NCI-H2196 treated with DMSO at 0.1 percent for 48 hours (cell line): ENCODE measurements around the gene AKAP17A.
"Not testable (repeated sequence)": the region's sequence is repeated elsewhere in the genome, so short reads cannot be mapped to it uniquely, and the experiment has no call there.

ENCODE experiments used
- DNase-seq: peaks from one replicate; lab custom pipeline; 2025; ENCODE audit not compliant: unreplicated experiment; lab: John Stamatoyannopoulos, UW

The AKAP17A gene, protein sequence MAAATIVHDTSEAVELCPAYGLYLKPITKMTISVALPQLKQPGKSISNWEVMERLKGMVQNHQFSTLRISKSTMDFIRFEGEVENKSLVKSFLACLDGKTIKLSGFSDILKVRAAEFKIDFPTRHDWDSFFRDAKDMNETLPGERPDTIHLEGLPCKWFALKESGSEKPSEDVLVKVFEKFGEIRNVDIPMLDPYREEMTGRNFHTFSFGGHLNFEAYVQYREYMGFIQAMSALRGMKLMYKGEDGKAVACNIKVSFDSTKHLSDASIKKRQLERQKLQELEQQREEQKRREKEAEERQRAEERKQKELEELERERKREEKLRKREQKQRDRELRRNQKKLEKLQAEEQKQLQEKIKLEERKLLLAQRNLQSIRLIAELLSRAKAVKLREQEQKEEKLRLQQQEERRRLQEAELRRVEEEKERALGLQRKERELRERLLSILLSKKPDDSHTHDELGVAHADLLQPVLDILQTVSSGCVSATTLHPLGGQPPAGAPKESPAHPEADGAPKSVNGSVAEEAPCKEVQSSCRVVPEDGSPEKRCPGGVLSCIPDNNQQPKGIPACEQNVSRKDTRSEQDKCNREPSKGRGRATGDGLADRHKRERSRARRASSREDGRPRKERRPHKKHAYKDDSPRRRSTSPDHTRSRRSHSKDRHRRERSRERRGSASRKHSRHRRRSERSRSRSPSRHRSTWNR

DNA sequence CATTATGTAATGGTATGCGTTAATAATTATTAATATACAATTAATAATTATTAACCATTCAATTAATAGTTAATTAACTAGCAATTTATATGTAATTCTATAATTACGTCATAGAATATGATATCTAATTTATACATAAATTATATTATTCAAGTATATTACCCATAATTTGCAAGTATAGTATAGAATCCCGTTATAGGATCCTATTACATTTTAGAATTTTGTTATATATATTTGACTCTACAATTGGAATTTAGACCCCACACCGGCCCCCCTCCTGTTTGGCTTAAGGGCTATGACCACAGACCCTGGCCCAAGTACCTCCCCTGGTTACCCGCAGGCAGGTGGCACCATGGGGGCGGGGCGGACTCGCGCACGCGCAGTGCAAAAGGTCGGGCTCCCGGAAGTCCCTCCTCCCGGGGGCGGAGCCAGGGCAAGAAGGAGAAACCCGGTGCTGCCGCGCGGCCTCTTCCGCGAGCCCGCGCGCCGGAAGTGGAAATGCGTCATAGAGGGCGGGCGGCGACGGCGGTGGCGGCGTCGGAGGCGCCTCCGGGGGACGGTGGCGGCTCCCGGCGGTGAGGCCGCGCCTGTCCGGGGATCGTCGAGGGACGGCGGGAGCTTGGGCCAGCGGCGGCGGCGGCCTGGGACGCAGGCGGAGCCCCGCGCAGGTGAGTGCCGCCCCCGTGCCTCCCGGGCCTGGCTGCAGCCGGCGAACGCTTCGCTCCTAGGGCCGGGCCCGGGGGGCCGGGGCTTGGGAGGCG lies at the start of gene AKAP17A:
TSS of gene AKAP17A (plus strand) at position 503 of the 761 bp plus-strand sequence. CDS start 1,859 bp downstream, outside the sequence.
- DNase-seq, result peak; percentile 96

DNA sequence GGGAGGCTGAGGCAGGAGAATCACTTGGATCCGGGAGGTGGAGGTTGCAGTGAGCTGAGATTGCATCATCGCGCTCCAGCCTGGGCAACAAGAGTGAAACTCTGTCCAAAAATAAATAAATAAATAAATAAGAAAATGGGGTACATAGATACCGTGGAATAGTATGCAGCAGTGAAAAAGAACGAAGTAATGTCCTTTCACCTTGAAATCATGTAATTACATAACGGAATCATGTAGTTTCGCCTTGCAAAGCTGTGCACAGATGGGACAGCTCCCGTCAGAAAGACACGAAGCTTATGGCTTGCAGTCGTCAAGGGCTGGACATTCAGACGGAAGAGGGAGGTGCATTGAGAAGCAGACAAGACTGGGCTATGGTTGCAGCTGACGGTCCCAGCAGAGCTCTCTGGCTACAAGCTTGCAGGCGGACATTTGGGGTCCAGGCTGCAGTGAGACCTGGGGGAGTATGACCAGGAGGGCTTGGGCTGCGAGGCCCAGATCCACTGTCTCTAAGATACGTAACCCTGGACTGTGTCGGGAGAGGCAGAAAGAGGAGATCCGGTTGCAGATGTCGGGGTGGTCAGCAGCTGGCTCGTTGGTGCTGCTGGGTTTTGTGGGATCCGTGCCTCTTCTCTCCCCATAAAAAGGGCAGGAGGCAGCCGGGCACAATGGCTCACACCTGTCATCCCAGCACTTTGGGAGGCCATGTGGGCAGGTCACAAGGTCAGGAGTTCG lies 48.2 kb upstream of the AKAP17A start:
- no peak for DNase-seq

DNA sequence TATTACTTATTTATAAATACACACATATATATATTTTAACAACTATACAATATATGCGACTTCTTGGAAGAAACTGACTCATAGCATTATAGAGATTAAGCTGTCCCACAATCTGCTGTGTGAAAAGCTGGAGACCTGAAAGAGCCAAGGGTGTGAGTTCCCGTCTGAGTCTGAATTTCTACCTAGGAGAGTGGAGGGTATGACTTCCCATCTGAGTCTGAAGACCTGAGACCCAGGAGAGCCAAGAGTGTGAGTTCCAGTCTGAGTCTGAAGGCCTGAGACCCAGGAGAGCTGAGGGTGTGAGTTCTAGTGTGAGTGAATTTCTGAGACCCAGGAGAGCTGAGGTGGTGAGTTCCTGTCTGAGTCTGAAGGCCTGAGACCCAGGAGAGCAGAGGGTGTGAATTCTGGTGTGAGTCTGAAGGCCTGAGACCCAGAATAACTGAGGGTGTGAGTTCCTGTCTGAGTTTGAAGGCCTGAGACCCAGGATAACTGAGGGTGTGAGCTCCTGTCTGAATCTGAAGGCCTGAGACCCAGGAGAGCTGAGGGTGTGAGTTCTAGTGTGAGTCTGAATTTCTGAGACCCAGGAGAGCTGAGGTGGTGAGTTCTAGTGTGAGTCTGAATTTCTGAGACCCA lies 45.5 kb upstream of the AKAP17A start:
- no peak for DNase-seq

DNA sequence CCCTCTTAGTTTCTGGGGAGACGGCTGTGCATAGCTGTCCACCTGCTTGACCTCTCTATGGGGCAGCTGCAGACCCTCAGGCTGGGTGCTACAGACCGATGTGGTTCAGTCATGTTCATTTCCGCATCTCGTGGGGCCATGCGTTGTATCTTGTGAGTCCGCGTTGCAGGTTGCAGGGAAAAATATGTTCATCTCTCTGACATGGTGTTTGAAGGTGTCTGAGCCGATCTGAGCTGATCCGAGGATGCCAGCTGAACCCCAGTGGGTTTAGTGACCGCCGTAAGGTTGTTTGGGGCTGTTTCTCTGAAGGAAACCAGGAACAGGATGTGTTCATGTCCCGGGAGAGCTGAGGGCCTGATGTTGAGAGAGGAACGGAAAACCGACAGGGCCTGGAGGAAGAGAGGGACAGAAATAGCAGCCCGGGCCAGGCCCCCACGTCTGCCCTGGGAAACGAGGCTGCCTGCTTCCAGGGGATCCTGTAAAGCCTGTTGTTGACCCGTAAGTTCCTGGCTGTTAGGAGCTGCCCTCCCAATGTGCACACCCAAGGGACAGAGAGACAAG lies 44.6 kb upstream of the AKAP17A start:
- DNase-seq, result no peak

DNA sequence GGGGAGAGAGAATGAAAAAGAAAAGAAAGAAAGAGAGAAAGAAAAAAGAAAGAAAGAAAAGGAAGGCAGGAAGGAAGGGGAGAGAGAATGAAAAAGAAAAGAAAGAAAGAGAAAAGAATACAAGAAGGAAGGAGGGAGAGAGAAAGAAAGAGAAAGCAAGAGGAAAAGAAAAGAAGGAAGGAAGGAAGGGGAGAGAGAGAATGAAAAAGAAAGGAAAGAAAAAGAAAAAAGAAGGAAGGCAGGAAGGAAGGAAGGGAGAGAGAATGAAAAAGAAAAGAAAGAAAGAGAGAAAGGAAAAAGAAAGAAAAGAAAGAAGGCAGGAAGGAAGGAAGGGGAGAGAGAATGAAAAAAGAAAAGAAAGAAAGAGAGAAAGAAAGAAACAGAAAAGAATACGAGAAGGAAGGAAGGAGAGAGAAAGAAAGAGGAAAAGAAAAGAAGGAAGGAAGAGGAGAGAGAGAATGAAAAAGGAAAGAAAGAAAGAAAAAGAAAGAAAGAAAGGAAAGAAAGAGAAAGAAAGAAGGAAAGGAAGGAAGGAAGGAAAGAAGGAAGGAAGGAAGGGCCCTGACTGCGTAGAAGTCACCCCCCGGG lies 39.4 kb upstream of the AKAP17A start:
- DNase-seq, result no peak

DNA sequence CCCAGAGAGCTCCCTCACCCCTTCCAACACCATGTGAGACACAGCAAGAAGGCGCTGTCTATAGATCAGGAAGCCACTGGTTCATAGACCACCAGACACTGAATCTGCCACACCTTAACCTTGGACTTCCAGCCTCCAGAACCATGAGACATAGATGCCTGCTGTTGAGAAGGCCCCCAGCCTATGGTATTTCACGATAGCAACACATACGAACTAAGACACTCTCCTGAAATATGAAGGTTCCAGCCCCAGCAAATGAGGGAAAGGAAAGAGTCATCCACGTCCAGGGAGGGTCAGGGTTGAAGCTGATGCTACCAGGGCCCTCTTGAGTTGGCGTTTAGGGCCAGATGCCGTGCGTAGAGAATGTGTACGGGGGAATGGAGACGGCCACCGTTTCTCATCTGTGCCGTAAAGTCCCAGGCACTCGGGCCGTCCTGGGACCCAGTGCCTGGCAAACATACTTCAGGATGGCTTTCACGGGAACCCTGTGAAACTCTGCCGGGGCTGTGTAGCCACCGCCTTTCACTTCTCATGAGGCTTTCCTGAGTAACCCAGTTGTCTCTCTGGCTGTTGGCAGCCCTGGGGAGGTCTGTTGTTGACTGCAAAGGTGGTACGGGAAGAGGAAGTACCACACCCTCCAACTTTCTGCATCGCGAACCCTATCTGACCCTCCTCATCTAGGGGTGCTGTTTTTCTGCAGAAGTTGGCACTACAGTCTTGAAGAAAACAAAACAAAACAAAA lies 36.8 kb upstream of the AKAP17A start:
- no peak for DNase-seq

DNA sequence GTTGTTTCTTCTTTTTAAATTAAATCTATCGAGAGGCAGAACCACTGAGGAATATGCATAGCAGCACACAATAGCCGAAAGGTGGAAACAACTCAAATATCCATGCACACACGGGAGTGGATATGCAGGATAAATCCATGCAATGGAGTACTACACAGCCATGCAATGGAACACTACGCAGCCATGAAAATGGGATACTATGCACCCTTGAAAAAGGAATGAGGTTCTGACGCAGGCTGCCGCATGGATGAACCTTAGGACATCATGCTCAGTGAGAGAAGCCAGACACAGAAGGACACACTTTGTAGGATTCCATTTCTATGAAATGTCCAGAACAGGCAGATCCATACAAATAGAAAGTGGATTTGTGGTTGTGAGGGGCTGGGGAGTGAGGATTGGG lies 36.0 kb upstream of the AKAP17A start:
- DNase-seq, result no peak

DNA sequence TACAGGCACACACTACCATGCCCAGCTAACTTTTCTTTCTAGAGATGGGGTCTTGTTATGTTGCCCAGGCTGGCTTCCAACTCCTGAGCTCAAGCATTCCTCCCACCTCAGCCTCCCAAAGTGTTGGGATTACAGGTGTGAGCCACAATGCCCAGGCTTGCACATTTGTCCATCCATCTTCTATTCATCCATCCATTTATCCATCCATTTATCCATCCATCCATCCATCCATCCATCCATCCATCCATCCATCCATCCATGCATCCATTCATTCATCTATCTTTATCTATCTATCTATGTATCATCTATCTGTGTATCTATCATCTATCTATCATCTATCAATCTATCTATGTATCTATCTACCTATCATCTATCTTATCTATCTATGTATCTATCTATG lies 34.0 kb upstream of the AKAP17A start:
- not testable (repeated sequence) for DNase-seq

DNA sequence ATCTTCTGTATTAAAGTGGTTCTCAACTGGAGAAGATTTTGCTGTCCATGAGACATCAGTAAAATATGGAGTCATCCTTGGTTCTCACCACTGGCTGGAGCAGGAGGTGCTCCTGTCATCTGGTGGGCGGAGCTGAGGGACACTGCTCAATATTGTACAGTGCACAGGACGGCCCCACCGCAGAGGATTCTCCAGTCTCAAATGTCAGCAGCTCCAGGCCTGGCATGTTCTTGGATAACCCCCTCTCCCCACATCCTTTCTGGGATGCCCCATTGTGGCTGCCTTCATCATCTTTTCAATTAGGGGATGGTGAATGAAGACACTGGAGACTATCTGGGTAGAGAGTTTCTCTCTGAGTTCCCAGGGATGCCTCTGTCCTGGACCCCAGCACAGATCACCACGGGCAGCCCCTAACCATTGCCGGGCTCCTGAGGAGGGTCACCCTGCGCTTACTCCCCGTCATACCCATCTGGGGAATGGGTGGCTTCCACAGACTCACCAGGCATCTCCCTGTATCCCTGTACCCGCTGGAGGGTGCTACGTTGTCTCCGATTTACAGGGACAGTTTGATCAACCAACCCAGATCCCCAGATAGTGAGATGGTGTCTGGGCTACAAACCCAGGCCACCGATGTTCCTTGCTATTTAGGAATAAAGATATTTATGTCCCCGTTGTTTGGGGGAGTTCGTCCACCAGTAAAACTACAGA lies 32.5 kb upstream of the AKAP17A start:
- no peak for DNase-seq

DNA sequence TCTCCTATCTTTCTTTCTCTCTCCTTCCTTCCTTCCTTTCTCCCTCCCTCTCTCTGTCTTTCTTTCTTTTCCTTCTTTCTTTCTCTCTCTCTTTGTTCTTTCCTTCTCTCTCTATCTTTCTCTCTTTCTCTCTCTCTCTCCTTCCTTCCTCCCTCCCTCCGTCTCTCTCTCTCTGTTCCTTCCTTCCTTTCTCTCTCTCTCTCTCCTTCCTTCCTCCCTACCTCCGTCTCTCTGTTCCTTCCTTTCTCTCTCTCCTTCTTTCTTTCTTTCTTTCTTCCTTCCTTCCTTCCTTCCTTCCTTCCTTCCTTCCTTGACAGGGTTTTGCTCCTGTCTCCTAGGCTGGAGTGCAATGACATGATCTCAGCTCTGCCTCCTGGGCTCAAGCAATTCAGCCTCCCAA lies 30.2 kb upstream of the AKAP17A start:
- DNase-seq, result no peak

DNA sequence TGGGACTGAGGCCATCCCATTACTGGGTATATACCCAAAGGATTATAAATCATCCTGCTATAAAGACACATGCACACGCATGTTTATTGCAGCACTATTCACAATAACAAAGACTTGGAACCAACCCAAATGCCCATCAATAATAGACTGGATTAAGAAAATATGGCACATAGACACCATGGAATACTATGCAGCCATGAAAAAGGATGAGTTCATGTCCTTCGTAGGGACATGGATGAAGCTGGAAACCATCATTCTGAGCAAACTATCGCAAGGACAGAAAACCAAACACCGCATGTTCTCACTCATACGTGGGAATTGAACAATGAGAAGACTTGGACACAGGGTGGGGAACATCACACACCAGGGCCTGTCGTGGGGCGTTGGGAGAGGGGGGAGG lies 27.3 kb upstream of the AKAP17A start:
- not testable (repeated sequence) for DNase-seq

DNA sequence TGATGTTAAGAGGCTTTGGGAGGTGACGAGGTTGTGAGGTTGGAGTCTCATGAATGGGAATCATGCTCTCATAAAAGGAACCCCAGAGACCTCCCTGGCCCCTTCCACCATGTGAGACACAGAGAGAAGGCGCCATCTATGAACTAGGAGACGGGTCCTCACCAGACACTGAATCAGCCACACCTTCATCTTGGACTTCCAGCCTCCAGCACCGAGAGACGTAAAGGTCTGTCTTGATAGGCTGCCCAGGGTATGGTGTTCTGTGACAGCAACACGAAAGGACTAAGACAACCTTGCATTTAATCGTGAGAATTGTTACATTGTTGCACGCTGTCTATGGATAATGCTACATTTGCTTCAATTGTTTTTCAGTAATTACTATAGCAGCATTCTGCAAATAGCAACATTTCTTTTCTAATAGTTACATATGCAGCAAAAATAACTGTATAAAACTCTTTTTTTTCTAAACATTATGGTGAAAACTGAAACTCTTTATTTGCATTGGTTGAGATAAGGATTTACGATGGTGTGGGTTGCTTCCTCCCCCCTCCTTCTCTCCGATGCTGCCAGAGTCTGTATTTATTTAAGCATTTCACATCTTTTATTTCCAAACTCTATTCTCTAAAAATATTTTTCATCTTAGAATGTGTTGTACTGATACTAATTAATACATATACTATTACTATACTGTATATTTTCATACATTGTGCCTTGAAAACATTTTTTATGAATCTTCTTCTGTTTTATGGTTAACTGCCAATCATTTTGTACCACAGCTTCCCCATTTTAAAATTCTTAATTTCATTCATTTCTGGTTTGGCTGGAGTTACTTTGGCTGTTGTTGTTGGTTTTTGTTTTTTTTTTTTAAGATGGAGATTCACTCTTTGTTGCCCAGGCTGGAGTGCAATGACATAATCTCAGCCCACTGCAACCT lies 26.4 kb upstream of the AKAP17A start:
- no peak for DNase-seq

DNA sequence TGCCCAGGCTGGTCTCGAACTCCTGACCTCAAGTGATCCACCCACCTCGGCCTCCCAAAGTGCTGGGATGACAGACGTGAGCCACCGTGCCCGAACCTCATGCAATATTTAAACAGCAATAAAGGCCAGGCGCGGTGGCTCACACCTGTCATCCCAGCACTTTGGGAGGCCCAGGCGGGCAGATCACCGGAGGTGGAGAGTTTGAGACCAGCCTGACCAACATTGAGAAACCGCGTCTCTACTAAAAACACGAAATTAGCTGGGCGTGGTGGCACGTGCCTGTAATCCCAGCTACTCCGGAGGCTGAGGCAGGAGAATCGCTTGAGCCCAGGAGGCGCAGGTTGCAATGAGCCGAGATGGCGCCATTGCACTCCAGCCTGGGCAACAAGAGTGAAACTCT lies 17.2 kb upstream of the AKAP17A start:
- DNase-seq, result not testable (repeated sequence)

DNA sequence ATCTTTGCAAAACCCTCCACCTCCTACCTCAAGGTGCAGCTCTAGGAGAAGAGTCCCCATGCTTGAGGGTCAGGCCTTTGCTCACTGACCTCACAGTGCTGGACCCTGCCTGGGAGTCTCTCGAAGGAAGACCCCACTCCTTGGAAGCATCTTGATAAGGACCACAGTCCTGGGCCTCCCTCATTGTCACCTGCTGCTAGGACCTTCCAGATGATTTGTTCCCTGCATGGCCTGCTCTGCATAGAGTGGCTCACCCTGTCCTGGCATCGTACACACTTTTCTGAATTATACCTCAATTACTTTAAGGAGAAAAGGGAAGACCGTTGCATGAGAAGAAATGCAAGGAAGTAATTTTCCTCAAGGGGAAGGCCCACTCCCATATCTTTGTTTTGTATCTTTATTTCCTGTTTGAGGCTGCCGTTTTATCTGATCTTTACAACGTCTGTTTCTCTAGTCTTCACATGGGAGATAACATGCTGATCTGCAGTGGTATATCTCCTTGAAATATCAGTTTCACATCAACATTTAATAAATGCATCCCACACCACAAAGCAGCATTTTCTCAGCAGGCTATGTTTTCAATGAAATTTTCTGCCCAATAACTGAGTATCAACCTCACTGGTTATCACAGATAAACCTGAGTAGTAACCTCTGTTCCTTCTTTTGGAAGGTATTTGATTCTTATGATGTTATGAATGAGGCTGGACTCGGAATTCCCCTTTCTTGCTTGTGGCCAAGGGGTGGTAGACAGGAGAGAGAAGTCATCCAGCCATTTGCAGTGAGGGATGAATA lies 15.0 kb upstream of the AKAP17A start:
- no peak for DNase-seq

DNA sequence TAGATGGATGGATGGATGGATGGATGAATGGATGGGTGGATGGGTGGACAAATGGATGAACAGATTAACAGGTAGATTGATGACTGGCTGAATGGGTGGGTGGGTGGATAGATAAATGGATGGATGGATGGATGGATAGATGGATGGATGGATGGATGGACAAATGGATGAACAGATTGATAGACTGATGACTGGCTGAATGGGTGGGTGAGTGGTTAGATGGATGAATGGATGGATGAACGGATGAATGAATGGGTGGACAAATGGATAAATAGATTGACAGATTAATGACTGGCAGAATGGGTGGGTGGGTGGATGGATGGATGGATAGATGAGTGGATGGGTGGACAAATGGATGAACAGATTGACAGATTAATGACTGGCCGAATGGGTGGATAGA lies 13.6 kb upstream of the AKAP17A start:
- DNase-seq, result no peak

DNA sequence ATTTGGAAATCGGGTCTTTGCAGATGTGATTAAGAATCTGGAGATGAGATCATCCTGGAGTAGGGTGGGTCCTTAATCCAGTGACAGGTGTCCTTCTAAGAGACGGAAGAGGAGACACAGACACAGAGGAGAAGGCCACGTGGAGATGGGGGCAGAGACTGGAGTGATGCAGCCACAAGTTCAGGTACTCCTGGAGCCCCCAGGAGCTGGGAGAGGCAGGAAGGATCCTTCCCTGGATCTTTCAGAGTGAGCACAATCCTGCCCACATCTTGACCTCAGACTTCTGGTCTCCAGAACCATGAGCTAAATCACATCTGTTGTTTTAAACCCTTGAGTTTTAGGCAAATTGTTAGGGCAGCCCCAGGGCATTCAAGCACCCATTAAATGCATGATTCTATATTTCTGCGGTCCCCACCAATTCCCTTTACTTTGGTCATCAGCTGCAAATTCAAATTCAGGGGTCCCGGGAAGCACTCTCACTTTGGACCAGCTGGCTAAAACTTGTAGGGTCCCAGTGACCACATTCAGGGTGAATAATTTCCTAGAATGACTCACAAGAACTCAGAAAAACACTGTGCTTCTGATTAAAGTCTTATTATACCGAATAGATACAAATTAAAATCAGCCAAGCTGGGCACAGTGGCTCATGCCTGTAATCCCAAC lies 12.8 kb upstream of the AKAP17A start:
- no peak for DNase-seq
